HepG2 (cell line): ENCODE results near the gene KRTAP10-4. TPM values are rescaled to one million over a fixed set of nuclear protein-coding genes. Genes with fewer than 3 reads are reported as not detected.

Source experiments
- ATAC-seq: fragments of 200-7000 bp; cut with Tn5 transposase; 3 replicates; pipeline ENCODE4 v1.9.1; 2020; ENCODE audit warnings: mild to moderate bottlenecking, moderate library complexity
- BruUV-seq: library from RNA; stranded (reverse); fragments of 400-500 nt; replicated peaks from 2 replicates; lab custom pipeline; 2021; lab: Mats Ljungman, UMichigan
- CTCF ChIA-PET: fragments of 300-600 bp; formaldehyde crosslinking; extraction: SDS; loops from one replicate; lab custom pipeline; 2021; ENCODE audit warnings: low total read pairs, inconsistent platforms, low intra/inter-chr PET ratio; lab: Yijun Ruan, JAX
- POLR2A ChIA-PET: fragments of 350-600 bp; sonication (Branson Sonifier 250); formaldehyde crosslinking; loops from one replicate; lab custom pipeline; 2020; ENCODE audit warnings: antibody characterized with exemption, inconsistent platforms; lab: Yijun Ruan, JAX
- DNase-seq: peaks from one replicate; pipeline ENCODE4 v3.0.0-alpha.2; 2015; ENCODE audit warnings: low spot score
- FAIRE-seq: peaks from 3 replicates; lab custom pipeline; 2011; peaks lifted over from hg19 to GRCh38; lab: Jason Lieb, UNC
- H2AFZ ChIP-seq: one replicate; pipeline ENCODE4 v1.6.1; 2011; ENCODE audit warnings: low read length, inconsistent platforms
- H3K27ac ChIP-seq: fragments of 300-600 bp; 3 replicates; pipeline ENCODE4 v1.8.0; 2011; ENCODE audit warnings: mixed run types, mild to moderate bottlenecking, mixed read lengths, low read length, inconsistent platforms; ENCODE audit not compliant: insufficient read depth; ENCODE audit errors: extremely low read length
- H3K27me3 ChIP-seq, 2 experiments: fragments of 200-600 bp in 1 of 2; 2 replicates in 1 of 2; 3 replicates in 1 of 2; pipeline versions ENCODE4 v1.6.0 to v1.8.0; 2011; ENCODE audit warnings: low read length in 2 of 2, mild to moderate bottlenecking in 2 of 2, moderate library complexity in 2 of 2, inconsistent platforms in 1 of 2; ENCODE audit not compliant: insufficient read depth in 2 of 2, control insufficient read depth in 1 of 2
- H3K36me3 ChIP-seq, 2 experiments: fragments of 200-600 bp in 1 of 2; replicated peaks in 1 of 2; 2 replicates in 1 of 2; 3 replicates in 1 of 2; pipeline versions ENCODE4 v1.5.1 to v1.8.0; 2011; ENCODE audit warnings: low read length in 2 of 2, inconsistent platforms in 1 of 2; ENCODE audit not compliant: insufficient read depth in 2 of 2, control insufficient read depth in 1 of 2
- H3K4me1 ChIP-seq: 2 replicates; pipeline ENCODE4 v1.5.1; 2012; ENCODE audit warnings: low read length, inconsistent platforms; ENCODE audit not compliant: insufficient read depth
- H3K4me2 ChIP-seq: 2 replicates; pipeline ENCODE4 v1.6.0; 2011; ENCODE audit warnings: low read depth, low read length, inconsistent platforms
- H3K4me3 ChIP-seq, 3 experiments: fragments of 200-600 bp in 1 of 3; sonication (generic), shearing (Covaris generic) in 1 of 3; replicated peaks in 1 of 3; 2 replicates each; pipeline ENCODE4 v1.5.1; 2011 to 2016; ENCODE audit warnings: low read length in 3 of 3, inconsistent platforms in 2 of 3, low read depth in 2 of 3, mild to moderate bottlenecking in 2 of 3, control low read depth in 1 of 3, mixed read lengths in 1 of 3; ENCODE audit not compliant: insufficient read depth in 1 of 3
- H3K79me2 ChIP-seq: one replicate; pipeline ENCODE4 v1.6.1; 2011; ENCODE audit warnings: low read length, inconsistent platforms; ENCODE audit not compliant: insufficient read depth
- H3K9ac ChIP-seq: 2 replicates; pipeline ENCODE4 v1.6.0; 2011; ENCODE audit warnings: mild to moderate bottlenecking, low read depth, low read length, inconsistent platforms; ENCODE audit not compliant: insufficient read depth
- H3K9me3 ChIP-seq: 2 replicates; pipeline ENCODE4 v1.5.1; 2012; ENCODE audit warnings: mild to moderate bottlenecking, low read length
- H4K20me1 ChIP-seq: 2 replicates; pipeline ENCODE4 v1.6.0; 2011; ENCODE audit warnings: inconsistent platforms, mild to moderate bottlenecking, low read length, moderate library complexity; ENCODE audit not compliant: insufficient read depth
- DMTF1 ChIP-seq: sonication (generic); formaldehyde crosslinking; IDR thresholded peaks from 2 replicates; pipeline ENCODE4 v1.4.0; 2020; ENCODE audit warnings: mild to moderate bottlenecking, missing genetic modification reagents
- EZH2 ChIP-seq: conservative IDR thresholded peaks from 2 replicates; pipeline ENCODE4 v1.6.1; 2012; ENCODE audit warnings: mild to moderate bottlenecking, low read depth, low read length, moderate library complexity
- KLF9 ChIP-seq: IDR thresholded peaks from 2 replicates; pipeline ENCODE4 v1.6.1; 2016; ENCODE audit warnings: low read depth
- ZMYM3 ChIP-seq: sonication (generic); formaldehyde crosslinking; IDR thresholded peaks from 2 replicates; pipeline ENCODE4 v1.5.1; 2020; ENCODE audit warnings: mild to moderate bottlenecking, missing genetic modification reagents
- ZSCAN21 ChIP-seq: sonication (generic); formaldehyde crosslinking; IDR thresholded peaks from 2 replicates; pipeline ENCODE4 v1.8.0; 2022; ENCODE audit warnings: mild to moderate bottlenecking, missing genetic modification reagents, moderate library complexity, borderline replicate concordance
- WGBS: methylation state at CpG from one replicate; pipeline ENCODE4 v1.1.6; 2017; ENCODE audit warnings: low lambda C conversion rate; 5-methylcytosine and 5-hydroxymethylcytosine counted together
- in situ Hi-C: cut with HindIII; loops from 2 replicates; pipeline ENCODE4 v1.10.0; 2017; ENCODE audit warnings: low pct_unique_long_range_greater_than_20kb; ENCODE audit not compliant: extremely low pct_ligation_motif_present
- intact Hi-C: fragments of 100-400 bp; cut with micrococcal nuclease; formaldehyde crosslinking; loops from one replicate; pipeline ENCODE4 v1.10.0; 2022; ENCODE audit not compliant: unreplicated experiment
- polyA plus RNA-seq, 8 experiments: library from polyadenylated mRNA; depleted of rRNA in 3 of 8; stranded (reverse) in 7 of 8; unstranded in 1 of 8; fragments of >200 nt; fragmentation: Illumina TruSeq in 4 of 8; extraction: Trizol in 4 of 8; gene quantifications; 2 replicates each; pipeline versions ENCODE4 v1.2.1 to v1.2.3, GENCODE V29; 2011 to 2016; ENCODE audit warnings: low read depth in 4 of 8, missing spikeins in 1 of 8, mixed read lengths in 1 of 8; ENCODE audit not compliant: insufficient read depth in 1 of 8
- total RNA-seq, 5 experiments: library from RNA; depleted of rRNA; stranded (reverse); fragments of >200 nt; fragmentation: Illumina TruSeq; extraction: Trizol; gene quantifications; 2 replicates each; pipeline ENCODE4 v1.2.3, GENCODE V29; 2016; ENCODE audit warnings: low read depth in 1 of 5
- TF ChIP-seq, protein P1 (sequence below): sonication (generic); formaldehyde crosslinking; IDR thresholded peaks from 2 replicates; pipeline ENCODE4 v1.5.0; 2020; ENCODE audit warnings: missing genetic modification reagents, mild to moderate bottlenecking, borderline replicate concordance

KRTAP10-4 gene
- total and polyA plus RNA-seq, 2 of the 13 experiments (the other 11 are each of a cell fraction or from before 2014, with no cell fraction given): not detected

DNA sequence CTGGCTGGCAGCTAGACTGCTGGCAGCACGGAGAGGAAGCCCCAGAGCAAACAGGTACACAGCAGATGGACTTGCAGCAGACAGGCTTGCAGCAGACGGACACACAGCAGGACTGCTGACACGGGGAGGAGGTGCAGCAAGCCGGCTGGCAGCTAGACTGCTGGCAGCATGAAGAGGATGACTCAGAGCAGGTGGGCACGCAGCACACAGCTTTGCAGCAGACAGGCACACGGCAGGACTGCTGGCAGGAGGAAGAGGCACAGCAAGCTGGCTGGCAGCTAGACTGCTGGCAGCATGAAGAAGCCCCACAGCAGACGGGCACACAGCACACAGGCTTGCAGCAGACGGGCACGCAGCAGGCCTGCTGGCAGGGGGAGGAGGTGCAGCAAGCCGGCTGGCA lies 22.7 kb upstream of the KRTAP10-4 start:
- FAIRE-seq (no peak), ATAC-seq (no peak), DNase-seq (no peak)
- H3K9ac ChIP-seq: no peak overlapping the region
- no peak overlapping the region for H2AFZ ChIP-seq
- no peak overlapping the region for H3K4me3 ChIP-seq
- H3K79me2 ChIP-seq: no peaks in the 10 kb centered on the region
- H4K20me1 ChIP-seq: no peaks in the 10 kb centered on the region
- ChIA-PET CTCF (no interaction called here), POLR2A (no interaction called here)
- no peaks in the 10 kb centered on the region for H3K36me3 ChIP-seq
- WGBS: 52% methylated on average over 4 of the region's 10 CpGs
- no peak overlapping the region for H3K27ac ChIP-seq
- in situ Hi-C loops (no loop called here), intact Hi-C loops (no loop called here)
- H3K9me3 ChIP-seq: no peaks in the 10 kb centered on the region
- no TSS peak for BruUV-seq
- no peaks in the 10 kb centered on the region; the same call in 1 of the 2 replicates for H3K4me1 ChIP-seq
- 0 out of 2 replicates have a peak, but pooled peaks have one; percentile 54 for TF ChIP-seq ZMYM3 (CRISPR knock-in tag)
- no peak for TF ChIP-seq KLF9
- no peak for TF ChIP-seq ZSCAN21 (CRISPR knock-in tag)
- TF ChIP-seq, protein P1, sequence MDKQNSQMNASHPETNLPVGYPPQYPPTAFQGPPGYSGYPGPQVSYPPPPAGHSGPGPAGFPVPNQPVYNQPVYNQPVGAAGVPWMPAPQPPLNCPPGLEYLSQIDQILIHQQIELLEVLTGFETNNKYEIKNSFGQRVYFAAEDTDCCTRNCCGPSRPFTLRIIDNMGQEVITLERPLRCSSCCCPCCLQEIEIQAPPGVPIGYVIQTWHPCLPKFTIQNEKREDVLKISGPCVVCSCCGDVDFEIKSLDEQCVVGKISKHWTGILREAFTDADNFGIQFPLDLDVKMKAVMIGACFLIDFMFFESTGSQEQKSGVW: no peak
- TF ChIP-seq EZH2: no peak
- TF ChIP-seq DMTF1 (CRISPR knock-in tag): no peak
- H3K27me3 ChIP-seq: peaks cover 0 to 3% of the 10 kb centered on the region in 2 experiments; a peak in 2 of 5 replicates
- no peak overlapping the region for H3K4me2 ChIP-seq
